HG03025 (cell line): Measurements from ENCODE around the gene AP5Z1.

Experiments used
- ATAC-seq: cut with Tn5 transposase; IDR thresholded peaks from one replicate; pipeline ENCODE4 v1.9.1; 2021; ENCODE audit warnings: mild to moderate bottlenecking, moderate library complexity; ENCODE audit not compliant: unreplicated experiment, low FRiP score

The AP5Z1 gene

GRCh38 chr7:4817178-4817901, 41.9 kb downstream of the AP5Z1 start:
- ATAC-seq: no peak

- no peak for ATAC-seq
Measured at GRCh38 chr7:4818000-4818794, 42.8 kb downstream of the AP5Z1 start.

- no peak for ATAC-seq
Measured at GRCh38 chr7:4819560-4820404, 44.4 kb downstream of the AP5Z1 start.

- ATAC-seq: no peak
Measured at GRCh38 chr7:4820405-4820966, 45.1 kb downstream of the AP5Z1 start.

GRCh38 chr7:4820967-4821471, 45.6 kb downstream of the AP5Z1 start:
- ATAC-seq: no peak

- no peak for ATAC-seq
Measured at GRCh38 chr7:4822677-4823076, 47.3 kb downstream of the AP5Z1 start.

GRCh38 chr7:4823441-4824119, 48.2 kb downstream of the AP5Z1 start:
- ATAC-seq: no peak

- ATAC-seq: no peak
Measured at GRCh38 chr7:4824120-4824775, 48.8 kb downstream of the AP5Z1 start.

- ATAC-seq: no peak
Measured at GRCh38 chr7:4825081-4825480, 49.7 kb downstream of the AP5Z1 start.

GRCh38 chr7:4828720-4829383, 53.4 kb downstream of the AP5Z1 start:
- ATAC-seq: no peak

GRCh38 chr7:4830176-4830575, 54.8 kb downstream of the AP5Z1 start:
- no peak for ATAC-seq

GRCh38 chr7:4831723-4832495, 56.5 kb downstream of the AP5Z1 start:
- no peak for ATAC-seq

GRCh38 chr7:4832711-4833110, 57.3 kb downstream of the AP5Z1 start:
- ATAC-seq: no peak

- ATAC-seq: no peak
Measured at GRCh38 chr7:4833176-4833575, 57.8 kb downstream of the AP5Z1 start.

- no peak for ATAC-seq
Measured at GRCh38 chr7:4833691-4834600, 58.5 kb downstream of the AP5Z1 start.

GRCh38 chr7:4834601-4835397, 59.4 kb downstream of the AP5Z1 start:
- ATAC-seq: no peak
